GM19455 (cell line): Measurements from ENCODE around the gene NR2C2AP.

ENCODE experiments used
- ATAC-seq: cut with Tn5 transposase; IDR thresholded peaks from one replicate; pipeline ENCODE4 v1.9.1; 2021; ENCODE audit not compliant: unreplicated experiment

The NR2C2AP gene

GRCh38 chr19:19152668-19153384 lies 50.4 kb downstream of the NR2C2AP start:
- ATAC-seq, result no peak

- no peak for ATAC-seq
Observed at GRCh38 chr19:19151418-19151817, 51.8 kb downstream of the NR2C2AP start.
